T-helper 1 cell (primary cell): ENCODE results near the gene CPSF4L.

Source experiments
- DNase-seq, 5 donors: peaks; one replicate each; pipeline ENCODE4 v3.0.0-alpha.2; 2012 to 2020

Gene CPSF4L

DNA sequence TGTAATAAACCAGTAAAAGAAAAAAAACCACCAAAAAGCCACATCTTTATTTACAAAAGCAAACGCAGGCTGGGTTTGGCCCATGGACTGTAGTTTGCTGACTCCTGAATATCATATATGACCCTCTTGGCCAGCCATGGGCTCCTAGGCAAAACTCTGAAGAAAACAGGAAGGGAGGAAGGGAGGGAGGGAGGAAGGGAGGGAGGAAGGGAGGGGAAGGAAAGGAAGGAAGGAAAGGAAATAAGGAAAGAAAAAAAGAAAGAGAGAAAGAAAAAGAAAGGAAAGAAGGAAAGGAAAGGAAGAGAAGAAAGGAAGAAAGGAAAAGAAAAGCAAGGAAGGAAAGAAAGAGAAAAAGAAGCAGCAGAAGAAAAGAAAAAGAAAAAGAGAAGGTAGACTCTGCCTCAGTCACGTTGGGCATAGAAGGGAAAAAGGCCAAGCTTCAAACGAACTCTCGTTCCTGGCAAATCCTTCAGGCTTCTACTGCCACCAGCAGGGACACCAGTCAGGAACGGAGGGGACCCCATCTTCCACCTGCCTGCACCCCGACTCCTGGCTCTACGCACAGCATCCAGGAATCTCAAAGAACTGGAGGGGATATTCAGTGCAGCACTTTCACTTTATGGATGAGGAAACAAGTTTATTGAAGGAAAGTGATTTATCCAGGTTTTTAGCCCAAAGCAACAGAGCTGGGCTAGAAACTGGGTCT lies 28.0 kb upstream of the CPSF4L start:
- DNase-seq, result no peak

DNA sequence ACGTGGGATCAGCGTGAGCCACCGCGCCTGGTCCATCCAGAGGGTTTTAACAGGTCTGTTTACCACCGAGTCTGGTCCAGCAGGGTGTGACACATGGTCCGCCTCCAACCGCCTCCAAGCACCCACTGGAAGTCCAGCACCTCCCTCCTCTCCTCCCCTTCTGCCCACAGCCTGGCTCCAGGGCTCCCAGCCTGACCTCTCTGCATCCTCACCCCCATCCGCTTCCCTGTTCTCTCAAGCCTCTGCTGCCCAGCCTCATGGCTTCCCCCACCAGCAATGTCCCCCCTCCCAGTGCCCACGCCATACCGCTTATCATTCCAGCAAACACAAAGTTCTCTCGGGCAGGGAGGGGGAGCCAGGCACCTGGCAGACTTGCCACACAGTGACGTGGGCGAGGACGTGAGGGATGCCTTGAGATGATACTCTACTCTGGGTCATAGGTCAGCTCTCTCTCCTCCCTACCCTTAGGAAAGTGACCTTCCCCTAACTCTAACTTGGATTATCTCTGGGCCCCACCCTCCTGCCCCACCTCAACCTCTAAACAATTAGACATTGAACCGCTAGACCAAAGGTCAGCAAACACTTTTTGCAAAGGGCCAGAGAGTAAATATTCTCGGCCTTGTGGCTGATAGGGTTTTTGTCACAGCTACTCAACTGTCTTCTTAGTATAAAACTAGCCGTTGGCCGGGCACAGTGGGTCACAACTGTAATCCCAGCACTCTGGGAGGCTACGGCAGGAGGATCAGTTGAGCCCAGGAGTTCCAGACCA lies 27.0 kb upstream of the CPSF4L start:
- no peak for DNase-seq

DNA sequence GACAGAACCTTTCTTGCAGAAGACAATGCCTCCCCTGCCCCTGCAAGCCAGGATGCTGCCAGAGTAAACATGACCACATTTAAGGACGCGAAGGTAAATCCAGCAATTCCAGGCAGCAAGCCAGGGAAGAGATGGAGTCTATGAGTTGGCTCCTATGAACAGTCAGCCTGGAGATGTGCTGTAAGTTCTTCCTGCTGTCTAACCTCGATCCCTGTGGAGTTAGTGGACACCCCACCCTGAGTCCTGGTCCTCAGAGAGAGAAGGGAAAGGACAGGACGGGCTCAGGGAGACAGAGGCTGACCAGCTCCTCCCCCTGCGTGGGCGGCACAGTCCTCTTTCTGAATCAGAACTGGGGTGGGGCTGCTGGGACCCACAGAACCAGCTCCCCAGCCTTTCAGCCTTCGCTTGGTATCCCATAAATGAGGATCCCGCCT lies 25.2 kb upstream of the CPSF4L start:
- no peak for DNase-seq

DNA sequence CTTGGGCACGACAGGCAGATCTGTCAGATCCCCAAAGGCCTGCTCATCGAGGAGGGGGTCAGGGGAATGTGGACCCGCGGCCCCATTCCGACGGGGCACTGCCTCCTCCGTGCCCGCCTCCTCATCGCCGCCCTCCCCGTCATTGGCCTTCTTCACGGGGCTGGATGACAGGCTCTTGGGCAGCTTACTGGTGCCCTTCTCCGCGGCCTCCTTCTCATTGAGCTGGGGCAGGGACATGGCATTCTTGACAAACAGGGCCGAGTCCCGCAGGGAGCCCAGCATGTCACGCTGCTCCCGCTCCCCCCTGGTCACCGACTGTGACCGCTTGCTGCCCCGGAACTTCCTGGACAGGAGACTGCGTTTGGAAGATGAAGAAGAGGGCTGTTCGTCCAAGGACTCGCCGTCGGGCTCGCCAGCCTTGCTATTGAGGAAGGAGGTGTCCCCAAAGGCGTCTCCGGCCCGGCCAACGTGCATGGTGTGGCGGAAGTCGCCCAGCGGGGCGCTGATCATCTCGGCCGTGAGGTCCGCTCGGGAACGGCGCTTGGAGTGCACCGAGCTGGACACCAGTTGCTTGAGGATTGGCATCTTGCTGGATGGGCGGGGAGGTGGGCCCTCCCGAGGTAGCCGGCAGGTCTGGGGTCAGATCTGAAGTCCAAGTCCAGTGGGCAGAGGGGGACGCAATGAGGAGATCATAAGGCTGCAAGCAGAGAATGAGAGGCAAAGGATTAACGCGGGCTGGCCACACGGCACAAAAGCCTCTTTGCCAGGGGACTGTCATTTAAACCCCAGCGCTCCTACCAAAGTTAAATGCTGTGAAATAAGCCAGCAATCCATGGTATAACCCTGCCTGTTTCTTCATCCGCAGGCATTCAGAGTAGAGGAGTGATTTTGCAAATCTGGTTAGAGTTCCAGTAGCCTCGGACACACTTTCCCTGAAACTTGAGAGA lies 24.5 kb upstream of the CPSF4L start:
- no peak for DNase-seq

DNA sequence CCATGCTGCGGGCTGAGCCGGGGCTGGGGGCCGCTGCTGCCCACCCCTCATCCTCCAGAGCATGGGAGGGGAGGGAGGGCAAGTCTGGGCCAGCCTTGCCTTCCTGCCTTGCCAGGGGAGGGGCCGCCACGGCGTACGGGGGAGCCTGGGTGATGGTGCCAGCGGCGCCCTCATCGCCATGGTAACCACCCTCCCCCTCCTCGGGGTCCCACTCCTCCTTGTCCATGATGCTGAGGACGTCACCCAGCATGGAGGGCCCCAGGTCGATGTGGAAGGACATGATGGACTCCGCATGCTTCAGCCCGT lies 23.9 kb upstream of the CPSF4L start:
- DNase-seq, result no peak

DNA sequence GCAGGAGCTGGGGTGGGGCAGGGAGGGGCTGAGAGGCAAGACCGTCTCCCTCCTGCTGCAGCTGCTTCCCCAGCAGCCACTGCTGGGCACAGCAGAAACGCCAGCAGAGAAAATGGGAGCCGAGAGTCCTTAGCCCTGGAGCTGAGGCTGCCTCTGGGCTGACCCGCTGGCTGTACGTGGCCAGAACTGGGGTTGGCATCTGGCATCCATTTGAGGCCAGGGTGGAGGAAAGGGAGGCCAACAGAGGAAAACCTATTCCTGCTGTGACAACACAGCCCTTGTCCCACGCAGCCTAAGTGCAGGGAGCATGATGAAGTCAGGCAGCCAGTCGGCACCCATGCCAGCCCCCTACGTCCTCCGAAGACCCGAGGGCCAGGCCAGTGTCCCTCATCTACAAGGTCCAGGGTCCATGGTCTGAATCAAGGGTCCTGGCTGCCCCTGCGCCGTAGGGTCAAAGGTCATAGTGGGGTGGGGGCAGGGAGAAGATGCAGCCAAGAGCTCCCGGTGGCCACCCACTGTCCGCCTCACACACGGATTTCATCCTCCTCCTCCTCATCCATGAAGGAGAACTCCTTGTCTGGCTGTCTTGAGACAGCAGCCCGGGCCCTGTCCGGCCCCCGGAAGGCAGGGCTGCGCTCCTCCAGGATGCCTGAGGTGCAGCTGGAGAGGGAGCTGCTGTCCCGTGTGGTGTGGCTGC lies 23.4 kb upstream of the CPSF4L start:
- no peak for DNase-seq

DNA sequence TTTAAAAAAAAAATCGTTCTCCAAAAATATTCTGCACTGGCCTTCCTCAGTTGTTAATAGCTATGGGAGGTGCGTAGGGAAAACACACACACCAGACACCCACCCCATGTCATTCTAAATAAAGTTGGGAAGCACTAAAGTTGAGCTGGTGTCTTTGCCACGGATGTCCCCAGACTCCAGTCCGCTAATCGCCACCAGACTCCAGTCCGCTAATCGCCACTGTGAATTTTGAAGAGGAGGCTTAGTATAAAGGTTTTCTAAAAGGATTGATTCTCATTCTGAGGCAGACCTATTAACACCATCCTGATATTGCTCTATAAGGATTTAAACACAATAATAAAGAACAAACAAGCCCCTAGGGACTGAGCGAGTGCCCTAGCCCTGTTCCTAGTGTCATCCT lies 22.7 kb upstream of the CPSF4L start:
- no peak for DNase-seq

DNA sequence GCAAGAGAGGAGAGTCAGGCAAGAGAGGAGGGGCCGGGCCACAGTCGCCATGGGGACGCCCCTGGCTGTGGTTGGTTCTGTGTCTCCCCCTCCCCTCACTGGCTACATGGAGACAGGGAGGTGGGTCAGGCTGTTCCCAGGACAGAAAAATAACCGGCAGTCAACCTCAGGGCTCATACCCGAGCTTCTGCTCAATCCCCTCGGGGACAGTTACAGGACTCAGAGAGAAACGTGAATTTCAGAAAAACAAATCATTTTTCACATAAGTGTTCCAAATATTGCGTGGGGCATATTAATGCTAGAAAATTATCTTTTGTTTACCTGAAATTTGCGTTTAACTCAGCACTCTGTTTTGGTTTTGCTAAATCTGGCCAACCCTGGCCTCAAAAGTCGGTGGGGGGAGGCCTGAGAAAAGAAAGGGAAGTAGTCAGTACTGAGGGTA lies 22.2 kb upstream of the CPSF4L start:
- no peak for DNase-seq

DNA sequence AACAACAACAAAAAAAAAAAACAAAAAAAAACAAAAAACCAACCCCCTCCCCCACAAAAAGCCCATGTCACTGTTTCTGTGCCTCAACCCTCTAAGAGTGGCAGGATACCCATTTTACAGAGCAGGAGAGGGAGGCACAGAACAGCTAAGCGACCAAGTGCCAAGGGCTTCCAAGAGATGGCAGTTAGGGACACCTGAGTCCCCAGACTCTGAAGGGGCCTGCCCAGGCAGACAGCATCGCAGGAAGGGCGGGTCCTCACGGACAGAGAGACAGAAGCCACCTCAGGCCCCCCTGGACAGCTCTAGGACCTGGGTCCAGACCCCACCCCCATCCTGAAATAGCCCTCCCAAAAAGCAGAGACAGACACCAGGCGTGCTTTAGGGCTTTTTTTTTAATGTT lies 21.6 kb upstream of the CPSF4L start:
- no peak for DNase-seq

DNA sequence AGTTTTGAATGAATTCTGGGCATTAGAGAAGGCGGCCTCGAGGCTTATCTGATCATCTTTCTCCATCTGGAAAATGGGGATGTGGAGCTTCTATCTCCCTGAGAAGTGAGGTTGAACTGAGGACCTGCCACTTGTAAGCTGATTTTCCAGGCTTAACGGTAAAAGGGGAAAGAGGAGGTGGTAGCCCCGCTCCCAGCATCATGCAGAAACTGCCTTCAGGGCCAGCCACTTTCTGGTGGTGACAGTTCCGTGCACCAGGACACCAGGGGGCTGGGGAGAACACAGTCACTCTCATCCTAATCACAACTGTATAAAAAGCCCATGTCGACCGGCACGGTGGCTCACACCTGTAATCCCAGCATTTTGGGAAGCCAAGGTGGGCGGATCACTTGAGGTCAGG lies 20.9 kb upstream of the CPSF4L start:
- DNase-seq, result no peak

DNA sequence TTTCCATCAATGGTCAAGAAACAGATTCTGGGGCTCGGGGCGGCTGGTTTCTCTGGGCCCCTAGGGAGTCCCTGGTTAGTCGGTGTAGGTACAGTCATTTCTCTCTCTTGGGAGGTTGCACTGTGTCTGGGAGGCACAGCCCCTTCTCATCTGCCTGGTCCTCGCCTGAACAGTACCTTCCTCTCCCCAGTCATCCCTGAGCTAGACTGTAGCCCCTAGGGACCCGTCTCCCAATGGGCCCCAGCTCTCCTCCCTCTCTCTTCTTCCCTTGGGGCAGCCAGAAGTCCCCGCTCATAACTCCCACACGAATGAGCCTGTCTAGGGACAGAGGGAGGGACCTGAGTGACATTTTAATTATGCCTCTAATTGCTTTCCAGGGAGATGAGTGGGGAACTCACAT lies 20.2 kb upstream of the CPSF4L start:
- DNase-seq, result no peak

DNA sequence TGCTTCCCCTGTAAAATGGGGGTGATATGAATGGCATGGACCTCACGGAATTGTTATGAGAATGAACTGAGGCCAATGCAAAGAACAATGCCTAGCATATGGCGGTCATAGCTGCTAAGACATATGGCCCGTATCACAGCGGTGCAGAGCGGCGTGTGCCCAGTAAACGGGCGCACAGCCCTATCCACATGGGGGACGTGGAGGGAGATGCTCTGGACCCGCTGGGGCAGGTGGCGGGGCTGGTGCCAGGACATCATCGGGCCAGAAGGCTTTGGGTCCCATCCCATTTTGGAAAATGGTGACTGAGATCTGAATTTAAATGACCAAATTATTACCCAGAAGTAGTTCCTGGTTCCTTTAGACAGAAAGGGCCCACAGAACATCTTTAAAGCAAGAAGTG lies 18.5 kb upstream of the CPSF4L start:
- DNase-seq, result no peak

DNA sequence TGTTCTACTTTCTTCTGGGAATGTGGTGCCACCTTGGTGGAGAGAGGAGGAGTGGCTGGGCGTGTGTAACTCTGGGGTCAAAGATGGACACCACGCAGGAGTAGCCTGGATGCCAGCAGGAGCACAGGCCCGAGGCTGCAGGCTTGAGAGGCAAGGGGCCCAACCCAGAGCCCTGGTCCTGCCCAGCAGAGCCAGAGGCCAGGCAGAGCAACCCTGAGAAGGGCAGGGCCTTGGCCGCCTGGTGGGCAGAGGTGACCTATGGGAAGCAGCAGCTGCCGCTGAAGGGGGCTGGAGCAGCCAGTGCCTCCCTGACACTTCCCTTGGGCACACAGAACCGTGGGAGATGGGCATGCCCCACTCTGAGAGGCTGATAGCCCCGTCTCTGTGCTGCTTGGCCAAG lies 18.0 kb upstream of the CPSF4L start:
- no peak for DNase-seq

DNA sequence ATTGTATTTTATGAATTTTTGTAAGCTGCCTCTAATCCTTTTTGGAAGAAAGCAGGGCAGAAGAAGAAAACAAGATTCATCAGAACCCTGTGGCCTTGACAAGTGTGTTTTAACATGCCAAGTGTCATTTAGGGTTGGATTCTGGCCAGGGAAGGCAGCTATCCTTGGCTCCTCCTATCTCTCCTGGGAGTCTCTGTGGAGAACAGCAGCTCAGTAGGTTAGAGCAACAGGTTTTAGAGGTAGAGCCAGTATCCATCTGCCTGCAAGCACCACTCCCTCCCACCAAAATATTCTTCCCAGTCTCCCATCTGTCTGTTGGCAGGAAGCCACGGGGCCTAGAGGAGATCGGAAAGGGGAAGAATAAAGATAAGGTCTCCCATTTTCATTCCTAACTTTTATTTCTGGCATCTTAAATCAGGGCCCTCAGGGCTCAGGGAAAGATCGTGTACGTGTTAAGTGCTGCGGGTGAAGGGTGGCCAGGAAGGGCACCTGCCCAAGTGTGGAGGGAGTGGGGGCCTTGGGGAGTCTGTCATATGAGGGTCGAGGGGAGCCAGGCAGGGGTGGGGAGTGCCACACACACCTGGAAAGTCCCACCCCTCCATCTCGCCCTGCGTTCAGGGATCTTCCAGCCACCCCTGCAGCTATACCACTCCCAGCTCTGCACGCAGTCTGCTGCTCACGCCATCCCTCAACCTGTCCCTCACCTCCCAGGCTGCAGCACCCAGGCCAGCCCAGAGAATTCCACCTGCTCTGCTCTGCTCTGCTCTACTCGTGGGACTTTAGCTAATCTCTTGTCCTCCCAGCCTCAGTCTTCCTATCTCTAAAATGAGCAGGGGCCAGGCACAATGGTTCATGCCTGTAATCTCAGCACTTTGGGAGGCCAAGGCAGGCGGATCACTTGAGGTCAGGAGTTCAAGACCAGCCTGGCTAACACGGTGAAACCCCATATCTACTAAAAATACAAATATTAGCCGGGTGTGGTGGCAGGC lies 17.1 kb upstream of the CPSF4L start:
- no peak for DNase-seq

DNA sequence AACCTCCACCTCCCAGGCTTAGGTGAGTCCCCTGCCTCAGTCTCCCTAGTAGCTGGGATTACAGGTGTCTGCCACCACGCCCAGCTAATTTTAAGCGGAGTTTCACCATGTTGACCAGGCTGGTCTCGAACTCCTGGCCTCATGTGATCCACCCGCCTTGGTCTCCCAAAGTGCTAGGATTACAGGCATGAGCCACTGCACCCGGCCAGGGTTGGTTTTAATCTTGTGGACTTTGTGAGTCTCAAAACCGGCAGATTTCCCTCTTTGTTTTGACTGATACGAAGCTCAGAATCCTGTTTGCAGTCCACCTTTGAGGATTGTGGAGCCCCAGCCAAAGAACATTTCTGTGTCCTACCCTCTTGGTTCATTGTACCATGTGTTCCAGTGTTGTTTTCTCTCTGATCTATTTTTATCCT lies 16.4 kb upstream of the CPSF4L start:
- DNase-seq, result no peak

DNA sequence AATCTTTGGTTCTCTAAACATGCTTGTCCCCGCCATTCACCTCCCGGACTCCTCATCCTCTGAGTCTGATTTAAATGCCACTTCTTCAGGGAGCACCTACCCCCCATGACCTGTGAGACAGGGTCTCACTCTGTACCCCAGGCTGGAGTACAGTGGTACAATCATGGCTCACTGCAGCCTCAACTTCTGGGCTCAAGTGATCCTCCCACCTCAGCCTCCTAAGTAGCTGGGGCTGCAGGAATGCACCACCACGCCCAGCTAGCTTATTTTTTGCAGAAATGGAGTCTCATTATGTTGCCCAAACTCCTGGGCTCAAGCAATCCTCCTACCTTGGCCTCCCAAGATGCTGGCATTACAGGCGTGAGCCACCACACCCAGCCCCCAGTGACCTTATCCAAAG lies 12.8 kb upstream of the CPSF4L start:
- DNase-seq, result no peak

DNA sequence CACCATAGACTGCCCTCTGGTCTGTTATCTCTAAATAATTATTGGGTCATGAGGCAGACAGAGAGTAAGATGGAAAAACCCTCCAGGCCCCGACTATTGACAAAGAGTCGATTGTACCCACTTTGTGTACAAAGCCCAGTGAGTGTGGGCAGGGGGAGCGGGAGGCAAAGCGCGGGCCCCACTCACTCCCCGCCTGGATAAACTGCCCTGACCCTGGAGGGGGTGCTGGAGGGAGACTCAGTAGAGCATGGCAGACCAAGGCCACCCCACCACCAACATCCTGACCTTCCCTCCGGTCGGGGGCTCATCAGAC lies 11.2 kb upstream of the CPSF4L start:
- no peak for DNase-seq

DNA sequence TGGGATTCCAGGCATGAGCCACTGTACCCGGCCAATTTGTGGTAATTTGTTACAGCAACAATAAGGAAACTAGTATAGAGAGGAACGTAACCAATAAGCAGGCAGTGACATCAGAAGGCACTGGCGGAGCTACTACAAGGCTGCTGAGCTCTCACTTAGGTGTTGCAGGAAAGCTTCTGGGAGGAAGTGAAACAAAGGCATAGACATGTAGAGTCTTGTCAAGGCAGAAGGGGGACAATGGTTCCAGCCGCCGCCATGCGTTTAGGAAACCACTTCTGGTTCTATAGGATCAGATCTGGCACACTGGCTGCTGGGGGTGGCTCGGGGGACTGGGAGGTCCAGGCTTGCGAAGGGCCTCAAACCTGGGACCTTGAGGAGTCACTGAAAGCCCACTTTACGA lies 9.4 kb upstream of the CPSF4L start:
- DNase-seq, result no peak

DNA sequence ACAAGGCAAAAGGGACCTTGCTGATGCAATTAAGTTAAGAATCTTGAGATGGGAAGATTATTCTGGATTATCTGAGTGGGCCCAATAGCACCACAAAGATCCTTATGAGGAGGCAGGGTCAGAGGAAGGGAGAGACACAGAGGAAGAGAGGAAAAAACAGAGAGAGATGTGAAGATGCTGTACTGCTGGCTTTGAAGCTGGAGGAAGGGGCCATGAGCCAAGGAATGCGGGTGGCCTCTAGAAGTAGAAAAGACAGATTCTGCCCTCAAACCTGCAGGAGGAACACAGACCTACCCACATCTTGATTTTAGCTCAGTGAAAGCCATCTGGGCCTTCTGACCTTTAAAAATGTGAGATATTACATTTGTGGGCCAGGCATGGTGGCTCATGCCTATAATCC lies 8.1 kb upstream of the CPSF4L start:
- DNase-seq, result no peak

DNA sequence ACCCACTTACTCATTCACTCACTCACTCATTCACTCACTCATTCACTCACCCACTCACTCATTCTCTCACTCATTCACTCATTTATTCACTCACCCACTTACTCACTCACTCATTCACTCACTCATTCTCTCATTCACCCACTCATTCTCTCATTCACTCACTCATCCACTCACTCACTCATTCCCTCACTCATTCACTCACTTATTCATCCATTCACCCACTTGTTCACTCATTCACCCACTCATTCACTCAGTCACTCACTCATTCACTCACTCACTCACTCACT lies 7.6 kb upstream of the CPSF4L start:
- DNase-seq, result no peak

DNA sequence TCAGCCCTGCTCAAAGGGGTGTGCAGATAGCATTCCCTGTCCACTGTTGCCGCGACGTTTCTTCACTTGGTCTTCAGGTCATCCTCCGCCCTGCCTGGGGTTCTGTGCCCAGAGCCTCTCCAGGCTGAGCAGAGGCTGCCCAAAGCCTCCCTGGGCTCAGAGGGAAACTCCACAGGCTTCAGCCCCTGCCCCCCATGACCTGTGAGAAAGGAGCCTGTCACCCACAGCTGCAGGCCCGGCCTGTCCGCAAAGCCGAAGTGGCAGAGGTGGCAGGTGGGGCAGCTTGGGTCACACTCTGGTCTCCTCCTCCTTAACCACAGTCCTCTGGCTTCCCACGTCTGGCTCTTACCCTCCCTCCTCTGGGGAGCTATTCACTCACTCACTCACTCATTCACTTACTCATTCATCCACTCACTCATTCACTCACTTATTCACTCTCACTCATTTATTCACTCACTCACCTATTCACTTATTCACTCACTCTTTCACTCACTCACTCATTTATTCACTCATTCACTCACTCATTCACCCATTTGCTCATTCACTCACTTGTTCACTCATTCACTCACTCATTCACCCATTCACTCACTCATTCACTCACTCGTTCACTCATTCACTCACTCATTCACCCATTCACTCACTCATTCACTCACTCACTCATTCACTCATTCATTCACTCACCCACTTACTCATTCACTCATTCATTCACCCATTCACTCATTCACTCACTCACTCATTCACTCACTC lies 7.1 kb upstream of the CPSF4L start:
- no peak for DNase-seq
